GM12872 (cell line): ENCODE results near the gene UBE2G2.

Experiments
- TF ChIP-seq, protein P1 (sequence below): IDR thresholded peaks from 3 replicates; pipeline ENCODE4 v1.5.1; 2011; ENCODE audit warnings: low read depth, mild to moderate bottlenecking, low read length, moderate library complexity; ENCODE audit not compliant: insufficient read depth

The UBE2G2 gene, protein sequence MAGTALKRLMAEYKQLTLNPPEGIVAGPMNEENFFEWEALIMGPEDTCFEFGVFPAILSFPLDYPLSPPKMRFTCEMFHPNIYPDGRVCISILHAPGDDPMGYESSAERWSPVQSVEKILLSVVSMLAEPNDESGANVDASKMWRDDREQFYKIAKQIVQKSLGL

DNA sequence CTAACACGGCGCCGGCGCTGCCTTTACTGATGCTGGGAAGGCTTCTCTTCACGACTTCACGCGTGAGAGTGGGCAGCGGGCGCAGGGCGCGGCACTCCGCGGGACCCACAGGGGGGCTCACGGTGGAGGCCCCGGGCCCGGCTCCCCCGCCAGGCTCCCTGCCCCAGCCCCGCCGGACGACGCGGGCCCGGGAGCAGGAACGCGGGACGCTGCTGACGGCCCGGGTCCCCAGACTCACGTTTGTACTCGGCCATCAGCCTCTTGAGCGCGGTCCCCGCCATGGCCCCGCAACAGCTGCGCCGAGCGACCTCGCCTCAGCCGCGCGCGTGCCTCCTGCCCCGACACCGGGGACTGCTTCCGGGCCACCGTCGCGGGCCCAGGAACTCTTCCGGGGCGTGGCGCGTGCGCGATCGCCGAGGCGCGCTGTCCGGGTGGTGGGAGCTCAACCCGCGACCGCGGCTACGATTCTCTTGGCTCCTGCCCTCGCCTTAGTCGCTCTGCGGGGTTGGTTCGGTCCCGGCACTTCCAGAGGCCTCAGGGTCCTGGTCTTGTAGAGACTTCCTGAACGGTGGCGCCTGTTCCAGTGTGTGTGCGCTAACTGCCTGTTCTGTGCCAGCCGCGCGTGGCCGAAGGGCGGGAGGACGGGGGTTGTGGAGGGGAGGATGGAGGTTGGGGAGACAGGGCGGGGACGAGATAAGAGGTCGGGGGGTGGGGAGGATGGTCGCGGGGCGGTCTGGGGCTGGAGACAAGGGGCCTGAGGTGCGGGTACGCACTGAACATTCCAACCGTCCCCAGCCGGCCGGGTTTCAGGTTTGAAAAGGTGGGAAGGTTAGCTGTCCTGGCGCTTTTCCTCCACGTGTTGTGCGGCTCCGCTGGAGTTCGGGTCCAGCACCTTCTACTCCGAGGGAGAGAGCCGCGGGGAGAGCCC lies at the start of gene UBE2G2:
Gene UBE2G2, minus strand, starts transcription at position 353 of the 928 bp plus-strand sequence. Its CDS starts 72 bp downstream, at position 281.
- TF ChIP-seq, protein P1, sequence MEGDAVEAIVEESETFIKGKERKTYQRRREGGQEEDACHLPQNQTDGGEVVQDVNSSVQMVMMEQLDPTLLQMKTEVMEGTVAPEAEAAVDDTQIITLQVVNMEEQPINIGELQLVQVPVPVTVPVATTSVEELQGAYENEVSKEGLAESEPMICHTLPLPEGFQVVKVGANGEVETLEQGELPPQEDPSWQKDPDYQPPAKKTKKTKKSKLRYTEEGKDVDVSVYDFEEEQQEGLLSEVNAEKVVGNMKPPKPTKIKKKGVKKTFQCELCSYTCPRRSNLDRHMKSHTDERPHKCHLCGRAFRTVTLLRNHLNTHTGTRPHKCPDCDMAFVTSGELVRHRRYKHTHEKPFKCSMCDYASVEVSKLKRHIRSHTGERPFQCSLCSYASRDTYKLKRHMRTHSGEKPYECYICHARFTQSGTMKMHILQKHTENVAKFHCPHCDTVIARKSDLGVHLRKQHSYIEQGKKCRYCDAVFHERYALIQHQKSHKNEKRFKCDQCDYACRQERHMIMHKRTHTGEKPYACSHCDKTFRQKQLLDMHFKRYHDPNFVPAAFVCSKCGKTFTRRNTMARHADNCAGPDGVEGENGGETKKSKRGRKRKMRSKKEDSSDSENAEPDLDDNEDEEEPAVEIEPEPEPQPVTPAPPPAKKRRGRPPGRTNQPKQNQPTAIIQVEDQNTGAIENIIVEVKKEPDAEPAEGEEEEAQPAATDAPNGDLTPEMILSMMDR: no peak

DNA sequence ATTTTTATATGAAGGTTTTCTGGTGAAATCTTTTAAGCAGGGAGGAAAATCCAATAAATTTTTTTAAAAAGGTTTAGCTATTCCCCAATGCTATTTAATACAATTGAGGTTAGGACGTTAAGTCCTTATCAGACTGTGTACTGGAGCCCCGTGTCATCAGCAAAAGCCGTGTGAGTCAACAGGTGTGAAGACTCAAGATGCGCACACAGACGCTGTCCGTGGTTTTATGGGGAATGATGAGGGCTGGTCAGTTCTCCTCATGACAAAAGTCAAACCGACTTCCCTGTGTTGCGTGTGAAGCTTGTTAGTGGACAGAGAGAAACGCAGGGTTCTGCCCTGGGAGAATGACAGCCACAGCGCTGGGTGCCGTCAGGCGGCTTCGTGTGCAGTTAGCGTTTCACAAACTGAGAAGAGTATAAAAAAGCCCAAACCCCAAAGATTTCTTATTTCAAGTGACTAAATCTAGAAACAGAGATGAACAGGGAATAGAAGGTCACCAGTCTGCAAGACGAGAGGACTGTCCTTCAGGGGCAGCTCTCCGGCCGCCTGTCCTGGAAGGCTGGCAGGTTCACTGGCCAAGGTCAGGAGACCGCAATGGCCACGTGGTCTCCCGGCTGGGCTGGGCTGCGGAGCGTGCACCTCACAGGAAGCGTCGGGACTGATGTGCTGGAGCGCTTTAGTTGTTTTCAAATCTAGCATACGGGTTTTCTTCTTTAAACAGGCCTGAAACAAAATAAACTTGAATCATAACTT lies 49.5 kb upstream of the UBE2G2 start:
- TF ChIP-seq, protein P1: no peak

DNA sequence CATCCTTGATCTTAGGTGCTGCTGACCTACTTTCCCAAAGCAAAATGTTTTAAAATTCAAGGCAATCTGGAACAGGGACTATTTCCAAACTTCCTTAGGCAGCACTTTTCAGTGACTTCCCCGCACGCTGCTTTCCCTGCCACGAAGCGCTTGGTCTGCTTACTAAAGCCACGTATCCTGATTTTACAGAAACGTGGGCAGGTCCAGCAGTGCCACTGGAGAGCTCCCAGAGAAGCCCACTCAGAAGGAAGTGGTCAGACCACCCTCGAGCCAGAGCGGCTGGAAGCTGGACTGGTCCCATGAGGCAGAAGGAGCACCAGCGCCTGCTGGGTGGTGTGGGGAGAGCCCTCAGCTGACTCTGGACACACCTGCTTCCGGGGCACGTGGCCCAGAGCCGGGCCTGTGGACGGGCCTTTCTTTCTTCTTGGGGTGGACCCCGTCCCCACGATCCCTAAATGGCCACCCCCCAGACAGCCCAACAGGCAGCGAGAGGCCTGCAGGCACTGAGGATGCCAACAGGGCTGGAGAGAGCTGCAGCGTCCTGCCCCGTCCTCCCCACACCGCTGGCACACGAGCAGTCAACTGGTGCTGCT lies 48.7 kb upstream of the UBE2G2 start:
- TF ChIP-seq, protein P1: no peak

DNA sequence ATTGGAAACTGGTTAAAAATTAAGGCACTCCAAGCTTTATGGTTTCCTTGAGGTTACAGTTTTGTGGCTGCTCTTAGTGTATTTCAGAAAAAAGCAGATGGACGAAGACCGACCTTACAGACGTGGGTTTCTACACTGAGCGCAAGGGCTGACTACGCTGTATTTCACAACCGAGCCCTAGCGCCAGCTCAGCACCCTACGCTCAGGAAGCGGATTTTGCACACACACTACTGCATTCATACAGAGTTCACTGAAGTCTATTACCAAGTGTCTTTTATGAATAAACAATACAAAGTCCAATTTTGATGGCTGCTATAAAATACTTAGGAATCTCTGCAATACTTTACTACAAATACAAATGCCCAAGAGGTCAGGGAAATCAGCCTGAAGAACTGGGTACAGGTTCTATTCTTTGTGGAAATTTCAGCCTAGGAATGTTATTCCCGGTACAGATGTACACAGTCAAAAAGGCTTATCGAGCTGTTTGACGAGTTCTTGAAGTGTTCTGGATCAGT lies 48.1 kb upstream of the UBE2G2 start:
- TF ChIP-seq, protein P1: no peak

DNA sequence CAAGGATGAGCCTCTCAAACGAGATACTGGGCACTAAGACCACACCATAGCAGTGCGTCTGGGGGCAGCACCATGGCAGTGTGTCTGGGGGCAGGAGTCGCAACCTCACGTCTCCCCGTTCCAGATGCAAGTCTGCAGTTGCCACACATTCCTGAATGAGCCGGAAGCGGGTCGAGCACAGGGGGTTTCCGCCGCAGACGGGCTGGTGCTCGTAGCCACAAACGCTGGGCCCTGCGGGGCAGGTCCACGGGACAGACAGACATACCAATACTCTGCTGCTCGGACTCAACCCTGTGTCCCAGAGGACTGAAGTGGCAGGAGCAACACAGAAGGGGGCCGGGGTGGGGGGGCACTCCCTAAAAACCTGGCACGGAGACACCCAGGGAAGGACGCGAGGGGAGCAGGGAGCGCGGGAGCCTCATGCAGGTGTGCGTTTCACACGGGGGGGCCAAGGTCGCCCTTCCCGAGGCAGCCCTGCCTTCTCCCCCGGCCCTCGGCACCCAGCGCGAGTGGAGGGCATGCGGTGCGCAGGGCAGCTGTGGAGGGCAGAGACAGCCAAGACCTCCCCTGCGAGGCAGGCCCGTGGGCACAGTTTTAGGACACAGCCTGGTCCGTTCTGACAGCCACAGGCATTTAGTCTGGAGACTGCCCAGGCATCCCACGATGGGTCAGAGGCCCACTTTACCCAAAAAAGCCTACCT lies 47.4 kb upstream of the UBE2G2 start:
- TF ChIP-seq, protein P1: no peak

DNA sequence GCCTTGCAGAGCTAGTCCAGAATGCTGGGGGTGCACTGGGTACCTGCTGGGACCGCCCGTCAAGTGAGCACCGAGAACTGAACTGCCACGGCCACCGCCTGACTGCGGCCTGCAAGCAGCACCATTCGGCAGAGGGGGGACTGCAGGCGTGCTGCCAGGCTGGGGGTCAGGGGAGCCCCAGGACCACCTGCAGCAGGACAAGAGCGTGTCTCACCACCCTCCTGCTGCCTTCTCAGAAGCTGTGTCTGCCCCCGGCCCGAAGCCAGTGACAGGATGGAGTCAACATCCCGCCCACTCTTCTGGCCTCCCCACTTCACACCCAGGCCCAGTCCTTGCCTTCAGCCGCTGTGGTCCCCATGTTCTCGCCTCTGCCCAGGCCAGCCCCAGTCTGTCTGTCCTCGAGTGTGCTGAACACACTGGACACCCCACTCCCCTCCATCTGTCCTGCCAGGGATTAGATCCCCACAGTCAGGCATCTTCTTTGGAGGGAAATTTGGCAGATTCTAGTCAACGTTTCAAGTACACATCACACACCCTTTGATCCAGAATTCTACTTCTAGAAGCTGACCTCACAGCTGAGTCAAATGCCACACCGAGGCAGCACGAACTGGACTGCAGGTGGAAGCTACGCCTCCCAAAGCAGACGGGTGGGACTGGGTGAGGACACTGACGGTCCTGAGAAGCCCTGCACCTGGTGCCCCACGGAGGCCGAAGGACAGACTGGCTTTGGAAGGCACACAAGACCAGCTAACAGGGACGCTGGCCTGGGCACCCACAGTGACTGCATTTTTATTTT lies 45.8 kb upstream of the UBE2G2 start:
- TF ChIP-seq, protein P1: no peak
